NCI-H2029 (cell line): ENCODE results near the gene SIRT5.
A peak's percentile ranks its signal among the peaks of the same experiment; 100 is the strongest.

ENCODE experiments used
- DNase-seq: peaks from one replicate; lab custom pipeline; 2025; lab: John Stamatoyannopoulos, UW

SIRT5 gene

DNA sequence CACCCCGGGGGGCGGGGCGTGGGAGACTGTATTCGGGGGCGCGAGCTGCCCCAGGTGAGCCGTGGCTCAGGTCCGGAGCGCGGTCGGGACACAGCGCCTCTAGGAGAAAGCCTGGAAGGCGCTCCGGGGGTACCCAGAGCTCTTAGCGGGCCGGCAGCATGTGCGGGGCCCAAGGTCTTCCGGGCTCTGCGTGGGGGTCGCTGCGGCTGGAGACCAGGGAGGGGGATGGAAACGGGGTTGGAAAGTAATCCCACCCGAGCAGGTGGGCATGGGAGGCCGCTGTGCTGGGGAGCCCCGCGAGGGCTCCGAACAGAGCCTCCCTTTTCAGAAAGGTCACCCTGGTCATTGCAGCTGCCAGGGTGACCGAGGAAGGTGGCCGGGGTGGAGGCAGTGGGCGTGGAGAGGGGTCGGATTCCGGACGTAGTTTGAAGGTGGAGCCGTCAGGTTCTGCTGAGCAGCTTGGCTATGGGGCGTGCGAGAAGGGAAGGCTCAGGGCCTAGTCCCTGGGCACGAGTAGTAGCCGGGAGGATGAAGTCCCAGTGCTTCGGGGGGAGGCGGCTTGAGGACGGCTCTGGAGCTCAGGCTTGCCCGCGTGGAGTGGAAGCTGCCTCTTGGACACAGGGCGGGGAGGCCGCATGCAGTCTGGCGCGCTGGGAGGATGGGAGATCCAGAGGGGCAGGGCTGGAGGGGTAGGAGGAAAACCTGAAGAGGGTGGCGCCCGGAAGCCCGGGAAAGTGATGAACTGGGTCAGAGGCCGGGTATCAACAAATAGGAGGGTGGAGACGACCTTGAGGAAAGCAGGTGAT is at the start of gene SIRT5:
TSS of gene SIRT5 (plus strand) at position 31 of the 806 bp plus-strand sequence. CDS start 9,510 bp downstream, outside the sequence.
- DNase-seq, result peak; percentile 99

DNA sequence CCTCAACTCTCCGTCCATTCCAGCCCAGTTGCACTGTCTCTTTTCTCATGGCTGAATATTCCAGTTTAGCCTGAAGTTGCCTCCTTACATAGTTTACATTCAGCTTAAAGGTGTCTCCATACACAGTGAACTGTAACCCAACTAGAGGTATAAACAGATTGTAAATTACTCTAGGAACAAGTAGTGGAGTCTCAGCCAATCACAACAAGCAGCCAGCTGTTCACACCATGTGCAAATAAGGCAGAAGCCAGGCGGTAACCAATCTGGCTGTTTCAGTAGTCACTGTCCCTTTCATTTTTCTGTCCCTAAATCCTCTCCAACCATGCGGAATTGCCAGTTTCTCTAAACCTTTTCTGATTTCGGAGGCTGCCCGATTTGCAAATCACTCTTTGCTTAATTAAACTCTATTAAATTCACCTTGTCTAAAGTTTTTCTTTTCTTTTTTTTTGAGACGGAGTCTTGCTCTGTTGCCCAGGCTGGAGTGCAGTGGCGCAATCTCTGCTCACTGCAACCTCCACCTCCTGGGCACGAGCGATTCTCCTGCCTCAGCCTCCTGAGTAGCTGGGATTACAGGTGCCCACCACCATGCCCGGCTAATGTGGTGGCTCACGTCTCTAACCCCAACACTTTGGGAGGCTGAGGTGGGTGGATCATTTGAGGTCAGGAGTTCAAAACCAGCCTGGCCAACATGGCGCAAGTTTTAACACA is 49.4 kb upstream of the SIRT5 start:
- peak; percentile 24 for DNase-seq

DNA sequence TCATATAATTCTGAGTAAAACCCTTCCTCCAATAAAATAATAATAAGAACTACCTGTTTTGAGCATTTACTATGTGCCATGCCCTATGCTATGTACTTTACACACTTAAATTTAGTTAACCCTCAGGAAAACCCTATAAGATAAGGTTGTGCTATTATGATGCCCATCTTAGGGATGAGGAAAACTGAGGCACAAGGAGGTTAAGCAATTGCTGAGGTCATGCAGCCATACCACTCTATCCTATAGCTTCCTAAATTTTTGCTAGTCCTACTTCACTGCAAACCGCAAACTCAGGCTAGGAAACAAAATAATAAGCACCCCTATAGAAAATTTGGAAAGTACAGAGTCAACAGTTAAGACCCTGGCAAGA is 48.1 kb upstream of the SIRT5 start:
- DNase-seq, result no peak

DNA sequence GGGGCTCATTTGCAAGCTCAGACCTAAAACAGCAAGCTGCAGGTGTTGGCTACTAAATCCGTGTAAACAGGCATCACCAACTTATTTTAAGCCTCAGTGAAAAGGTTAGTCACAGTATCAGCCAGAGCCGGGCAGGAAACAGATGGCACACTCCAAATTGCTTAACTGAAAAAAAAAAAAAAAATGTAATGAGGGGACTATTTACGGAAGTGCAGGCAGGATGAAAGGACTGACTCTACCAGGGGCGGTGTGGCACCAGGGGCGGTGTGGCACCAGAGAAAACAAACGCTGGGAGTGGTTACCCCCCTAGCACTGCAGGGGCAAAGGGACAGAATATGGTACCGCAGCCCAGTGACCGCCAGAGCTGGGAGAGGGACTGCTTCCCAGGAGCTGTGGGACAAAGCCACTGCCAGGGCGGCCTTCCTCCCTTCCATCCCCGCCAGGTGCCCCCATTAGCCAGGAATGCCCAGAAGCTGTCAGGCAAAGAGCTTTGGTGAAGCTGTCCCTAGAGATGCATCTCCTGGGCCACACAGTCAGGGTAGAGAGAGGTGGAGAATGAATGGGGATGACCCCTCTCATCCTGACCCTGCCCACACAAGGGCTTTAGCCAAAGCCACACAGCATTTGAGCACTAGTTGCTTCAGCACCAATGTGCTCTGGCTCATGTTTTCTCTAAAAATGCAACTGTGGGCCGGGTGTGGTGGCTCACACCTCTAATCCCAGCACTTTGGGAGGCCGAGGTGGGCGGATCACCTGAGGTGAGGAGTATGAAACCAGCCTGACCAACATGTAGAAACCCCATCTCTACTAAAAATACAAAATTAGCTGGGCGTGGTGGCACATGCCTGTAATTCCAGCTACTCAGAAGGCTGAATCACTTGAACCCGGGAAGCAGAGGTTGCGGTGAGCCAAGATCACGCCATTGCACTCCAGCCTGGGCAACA is 47.4 kb upstream of the SIRT5 start:
- peak; percentile 87 for DNase-seq

DNA sequence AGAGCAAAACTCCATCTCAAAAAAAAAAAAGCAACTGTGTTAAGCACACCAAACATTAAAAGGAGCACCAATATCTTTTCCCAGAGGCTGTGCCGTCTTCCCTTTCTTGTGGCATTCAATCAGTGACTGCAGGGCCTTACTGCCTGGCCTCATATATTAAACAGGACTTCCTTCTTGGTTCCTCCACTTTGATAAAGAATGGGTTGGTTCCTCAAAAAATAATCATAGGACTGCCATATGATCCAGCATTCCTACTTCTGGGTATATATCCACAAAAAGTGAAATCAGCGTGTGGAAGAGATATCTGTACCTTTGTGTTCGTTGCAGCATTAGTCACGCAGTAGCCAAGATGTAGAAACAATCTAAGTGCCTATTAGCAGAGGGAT is 46.7 kb upstream of the SIRT5 start:
- no peak for DNase-seq

DNA sequence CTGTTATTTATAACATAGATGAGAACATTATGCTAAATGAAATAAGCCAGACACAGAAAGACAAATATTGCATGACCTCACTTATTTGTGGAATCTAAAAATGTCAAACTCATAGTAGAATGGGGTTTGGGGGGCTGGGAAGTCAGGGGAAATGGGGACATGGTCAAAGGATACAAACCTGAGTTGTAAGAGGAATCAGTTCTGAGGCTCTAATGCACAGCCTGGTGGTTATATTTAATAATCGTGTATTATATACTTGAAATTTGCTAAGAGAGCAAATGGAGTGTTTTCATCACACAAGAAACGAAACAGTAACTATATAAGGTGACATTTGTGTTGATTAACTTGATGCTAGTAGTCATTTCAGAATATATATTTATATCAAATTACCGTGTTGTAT is 46.2 kb upstream of the SIRT5 start:
- DNase-seq, result no peak

DNA sequence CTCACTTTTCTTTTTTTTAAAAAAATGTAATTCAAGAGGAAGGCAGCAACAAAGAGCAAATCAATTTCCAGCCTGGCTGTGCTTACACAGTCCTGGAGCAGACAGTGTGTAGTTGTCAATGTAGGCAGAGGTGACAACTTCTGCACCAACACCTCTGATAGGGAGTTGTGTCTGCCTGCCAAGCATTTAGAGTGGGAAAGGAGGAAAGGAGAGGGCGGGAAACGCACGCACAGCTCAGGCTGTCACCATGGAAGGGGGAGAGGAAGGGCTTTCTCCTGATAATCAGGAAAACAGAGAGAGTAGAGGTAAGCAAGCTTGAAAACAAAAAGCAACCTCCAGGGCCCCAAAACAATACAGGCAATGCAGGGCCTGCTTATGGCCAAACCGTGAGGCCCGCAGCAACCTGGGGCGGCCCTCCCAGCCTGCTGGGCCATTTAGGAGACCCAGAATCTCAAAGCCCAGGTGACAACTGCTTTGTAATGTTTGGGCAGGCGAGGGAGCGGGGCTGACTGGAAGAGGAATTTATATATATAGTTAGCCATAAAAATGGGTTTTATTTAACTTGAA is 45.5 kb upstream of the SIRT5 start:
- DNase-seq, result no peak

DNA sequence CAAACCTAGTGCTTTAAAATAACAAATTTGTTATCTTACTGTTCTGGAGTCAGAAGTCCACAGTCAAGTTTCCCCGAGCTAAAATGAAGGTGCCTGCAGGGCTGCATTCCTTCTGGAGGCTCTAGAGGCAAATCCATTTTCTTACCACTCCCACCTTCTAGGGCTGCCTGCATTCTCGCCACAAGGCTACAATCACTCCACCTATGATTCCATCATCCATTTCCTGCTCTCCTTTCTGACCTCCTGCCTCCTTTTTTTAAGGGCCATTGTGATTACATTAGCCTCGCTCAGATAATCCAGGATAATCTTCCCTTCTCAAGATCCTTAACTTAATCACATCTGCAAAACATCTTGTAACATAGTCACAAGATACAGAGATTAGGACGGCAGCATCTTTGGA is 42.4 kb upstream of the SIRT5 start:
- no peak for DNase-seq

DNA sequence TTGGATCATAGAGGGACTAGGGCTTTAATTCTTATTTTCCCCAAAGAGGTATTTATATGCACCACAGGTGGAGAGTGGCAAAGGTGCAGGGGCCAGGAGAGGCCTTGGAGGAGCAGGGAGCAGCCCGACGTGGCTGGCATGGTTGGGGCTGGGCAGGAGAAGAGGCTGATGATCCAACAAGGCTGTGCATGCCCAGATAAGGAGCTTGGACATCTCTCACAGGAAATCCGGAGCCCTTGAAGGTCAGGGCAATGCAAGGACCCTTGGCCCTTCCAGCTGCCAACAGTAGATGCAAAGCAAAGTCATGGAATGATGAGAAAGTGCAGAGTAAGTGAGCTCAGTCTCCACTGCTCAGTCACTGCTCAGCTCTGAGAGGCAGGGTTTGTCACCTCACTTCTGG is 39.9 kb upstream of the SIRT5 start:
- DNase-seq, result no peak

DNA sequence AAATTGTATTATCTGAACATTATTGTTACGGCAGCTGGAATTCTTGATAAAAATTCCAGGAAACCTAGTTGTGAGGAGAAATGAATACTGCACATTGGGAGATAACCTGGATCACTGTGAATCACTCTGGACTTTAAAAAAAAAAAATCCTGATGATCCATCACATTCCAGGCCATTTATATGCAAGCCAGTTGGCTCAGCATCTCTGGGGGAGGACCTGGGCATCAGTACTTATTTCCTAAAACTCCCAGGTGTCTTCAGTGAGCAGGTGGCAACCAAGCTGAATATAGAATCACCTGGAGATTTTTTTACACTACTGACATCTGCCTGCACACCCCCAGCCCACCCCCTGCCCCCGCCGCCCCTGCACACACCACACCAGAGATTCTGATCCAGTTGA is 39.1 kb upstream of the SIRT5 start:
- DNase-seq, result no peak

DNA sequence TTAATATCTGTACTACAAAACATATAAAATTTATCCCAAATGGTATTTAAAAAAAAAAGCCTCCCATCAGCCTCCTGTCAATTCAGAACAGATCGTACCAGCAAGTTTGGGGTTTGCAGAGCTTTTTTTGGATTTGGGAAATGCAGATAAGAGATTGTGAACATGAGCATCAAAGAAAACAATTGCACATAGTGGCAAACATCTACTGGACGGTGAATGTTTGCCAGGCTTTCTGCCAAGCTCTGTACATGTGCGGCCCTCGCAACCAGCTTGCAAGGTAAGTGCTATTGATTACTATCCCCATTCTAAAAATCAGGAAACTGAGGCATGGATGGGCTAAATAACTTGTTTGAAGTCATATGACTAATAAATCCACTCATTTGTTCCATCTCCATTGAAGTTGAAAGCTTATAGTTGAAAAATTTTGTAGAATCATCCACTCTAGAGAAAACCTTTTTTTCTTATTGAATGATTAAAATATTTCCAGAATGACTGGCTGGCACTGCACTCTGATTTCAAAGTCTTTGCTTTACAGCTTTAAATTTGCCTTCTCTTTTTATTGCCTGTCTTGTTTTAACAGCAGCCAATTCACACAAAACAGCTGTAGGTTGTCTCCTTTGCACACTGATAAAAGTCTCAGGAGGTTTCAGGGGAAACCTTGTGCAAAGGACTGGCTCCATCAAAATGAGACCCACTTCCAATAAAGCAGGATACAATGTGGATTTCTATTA is 37.4 kb upstream of the SIRT5 start:
- no peak for DNase-seq

DNA sequence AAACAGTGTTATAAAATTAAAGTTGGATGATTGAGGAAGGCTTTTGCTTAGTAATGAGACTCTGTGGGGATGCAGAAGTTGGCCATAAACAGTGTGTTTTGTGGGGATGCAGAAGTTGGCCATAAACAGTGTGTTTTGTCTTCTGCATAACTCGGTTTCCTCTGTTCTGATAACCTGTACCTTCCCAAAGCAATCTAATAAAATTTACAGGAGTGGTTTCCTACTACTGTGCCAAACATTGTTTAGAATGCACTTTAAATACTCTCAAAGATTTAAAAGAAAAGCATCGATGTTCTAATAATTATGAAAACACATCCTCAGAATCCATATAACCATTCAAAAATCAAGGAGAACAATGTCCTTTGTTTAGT is 36.9 kb upstream of the SIRT5 start:
- no peak for DNase-seq

DNA sequence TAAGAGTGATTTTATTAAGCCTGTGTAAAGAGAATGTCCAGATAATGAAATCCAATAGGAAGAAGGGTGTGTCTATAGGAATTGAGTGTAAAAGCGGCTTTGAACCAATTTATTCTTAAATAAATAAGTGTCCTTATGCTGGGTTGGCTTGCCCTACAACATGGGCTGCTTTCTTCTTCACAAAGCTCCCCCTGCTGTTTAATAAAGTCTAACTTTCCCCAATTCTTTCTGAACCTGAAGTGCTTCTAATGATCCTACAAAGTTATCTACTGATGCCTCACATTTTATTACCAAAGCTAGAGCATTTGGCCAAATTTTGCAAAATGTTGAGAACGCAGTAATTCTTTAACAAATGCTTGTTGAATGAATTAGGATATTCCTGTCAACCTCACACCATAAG is 36.3 kb upstream of the SIRT5 start:
- no peak for DNase-seq

DNA sequence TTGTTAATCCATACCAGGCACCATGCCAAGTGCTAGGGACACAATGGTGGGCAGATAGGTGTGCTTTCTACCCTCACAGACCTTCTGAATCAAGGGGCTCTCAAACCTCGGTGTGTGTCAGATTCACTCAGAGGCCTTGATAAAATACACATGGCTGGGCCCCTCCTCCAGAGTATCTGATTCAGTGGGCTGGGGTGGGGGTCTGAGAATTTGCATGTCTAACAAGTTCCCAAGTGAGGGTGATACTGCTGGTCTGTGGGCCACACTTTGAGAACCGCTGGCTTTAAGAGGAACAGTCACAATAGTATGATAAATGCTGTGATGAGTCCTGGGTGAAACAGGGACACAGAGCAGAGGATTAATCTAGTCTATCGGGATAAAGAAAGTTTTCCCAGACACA is 35.8 kb upstream of the SIRT5 start:
- no peak for DNase-seq

DNA sequence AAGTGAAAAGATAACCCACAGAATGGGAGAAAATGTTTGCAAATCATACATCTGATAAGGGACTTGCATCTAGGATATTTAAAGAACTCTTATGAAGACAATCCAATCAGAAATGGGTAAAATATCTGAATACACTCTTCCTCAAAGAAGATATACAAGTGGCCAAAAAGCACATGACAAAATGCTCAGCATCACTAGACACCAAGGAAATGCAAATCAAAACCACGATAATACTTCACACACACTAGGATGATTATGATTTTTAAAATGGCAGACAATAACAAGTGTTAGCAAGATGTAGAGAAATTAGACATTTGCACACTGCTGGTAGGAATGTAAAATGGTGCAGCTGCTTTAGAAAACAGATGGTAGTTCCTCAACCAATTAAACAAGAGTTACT is 34.8 kb upstream of the SIRT5 start:
- no peak for DNase-seq

DNA sequence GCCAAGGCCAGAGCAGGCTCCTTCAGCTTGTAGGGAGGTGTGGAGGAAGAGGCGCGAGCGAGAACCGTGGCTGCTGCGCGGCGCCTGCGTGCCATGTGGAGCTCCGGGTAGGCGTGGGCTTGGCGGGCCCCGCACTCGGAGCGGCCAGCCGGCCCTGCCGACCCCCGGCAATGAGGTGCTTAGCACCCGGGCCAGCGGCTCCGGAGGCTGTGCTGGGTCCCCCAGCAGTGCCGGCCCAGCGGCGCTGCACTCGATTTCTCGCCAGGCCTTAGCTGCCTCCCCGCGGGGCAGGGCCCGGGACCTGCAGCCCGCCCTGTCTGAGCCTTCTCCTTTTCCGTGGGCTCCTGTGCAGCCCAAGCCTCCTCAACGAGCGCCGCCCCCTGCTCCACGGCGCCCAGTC is 32.9 kb upstream of the SIRT5 start:
- DNase-seq, result no peak

DNA sequence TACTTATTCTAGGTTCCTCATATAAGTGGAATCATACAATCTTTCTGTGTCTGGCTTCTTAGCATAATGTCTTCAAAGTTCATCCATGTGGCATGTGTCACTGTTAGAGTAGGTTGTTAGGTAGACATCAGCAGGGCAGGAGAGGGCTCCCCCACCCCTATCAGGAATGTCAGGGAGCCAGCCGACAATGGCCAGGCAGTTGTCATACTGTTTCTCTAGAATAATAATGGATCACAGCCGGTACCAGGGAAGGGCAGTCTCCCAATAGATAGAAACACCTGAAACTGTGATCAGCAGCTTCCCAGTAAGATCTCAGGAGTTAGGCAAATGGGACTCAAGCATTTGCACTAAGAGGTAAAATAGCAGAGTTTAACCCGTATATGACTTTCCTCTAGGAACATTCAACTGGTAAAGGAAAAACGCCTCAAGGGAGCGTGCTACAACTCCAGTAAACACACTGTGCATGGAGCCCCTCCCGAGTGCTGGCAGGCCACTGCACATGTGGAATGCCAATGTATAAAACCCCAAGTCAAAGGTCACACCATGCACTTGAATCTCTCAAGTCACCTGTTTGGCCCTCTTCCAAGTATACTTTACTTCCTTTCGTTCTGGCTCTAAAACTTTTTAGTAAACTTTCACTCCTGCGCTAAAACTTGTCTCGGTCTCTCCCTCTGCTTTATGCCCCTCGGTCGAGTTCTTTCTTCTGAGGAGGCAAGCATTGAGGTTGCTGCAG is 29.8 kb upstream of the SIRT5 start:
- DNase-seq, result no peak

DNA sequence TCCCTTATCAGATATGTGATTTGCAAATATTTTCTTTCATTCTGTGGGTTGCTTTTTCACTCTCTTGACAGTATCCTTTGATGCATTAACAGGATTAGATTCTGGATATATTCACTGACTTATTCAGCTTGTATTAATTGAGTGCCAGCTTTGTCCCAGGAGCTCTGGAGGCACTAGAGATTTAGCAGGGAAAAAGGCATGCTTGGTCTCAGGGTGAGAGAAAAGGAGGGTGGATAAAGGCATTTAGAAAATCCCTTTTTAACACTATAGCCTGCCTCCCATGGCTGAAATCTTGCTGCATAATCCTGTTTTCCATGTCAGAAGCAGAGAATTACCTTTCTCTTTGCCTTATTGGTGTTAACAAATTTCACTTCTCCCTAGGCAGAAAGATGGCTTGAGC is 28.5 kb upstream of the SIRT5 start:
- no peak for DNase-seq

DNA sequence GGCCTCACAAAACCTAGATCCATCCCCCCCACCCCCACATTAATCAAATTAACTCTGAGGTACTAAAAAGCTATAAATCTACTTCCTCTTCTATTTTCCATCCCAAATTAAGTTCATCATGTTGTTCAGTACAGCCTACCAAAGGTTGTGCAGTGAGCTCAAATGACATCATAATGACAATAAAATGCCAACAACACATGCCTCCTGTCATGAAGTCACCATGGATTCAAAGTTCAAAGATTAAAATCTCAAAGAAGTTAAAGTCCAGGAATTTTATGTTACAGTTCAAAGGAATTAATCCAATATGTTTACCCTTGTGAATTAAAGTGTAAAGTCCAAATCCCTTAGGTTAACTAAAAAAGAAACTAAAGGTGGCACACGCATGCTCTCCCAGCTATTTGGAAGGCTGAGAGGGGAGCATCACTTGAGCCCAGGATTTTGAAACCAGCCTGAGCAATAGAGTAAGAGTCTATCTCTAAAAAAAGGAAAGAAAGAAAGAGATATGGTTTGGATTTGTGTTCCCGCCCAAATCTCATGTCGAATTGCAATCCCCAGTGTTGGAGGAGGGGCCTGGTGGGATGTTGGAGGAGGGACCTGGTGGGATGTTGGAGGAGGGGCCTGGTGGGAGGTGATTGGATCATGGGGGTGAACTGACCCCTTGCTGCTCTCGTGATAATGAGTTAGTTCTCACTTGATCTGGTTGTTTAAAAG is 25.7 kb upstream of the SIRT5 start:
- DNase-seq, result no peak

DNA sequence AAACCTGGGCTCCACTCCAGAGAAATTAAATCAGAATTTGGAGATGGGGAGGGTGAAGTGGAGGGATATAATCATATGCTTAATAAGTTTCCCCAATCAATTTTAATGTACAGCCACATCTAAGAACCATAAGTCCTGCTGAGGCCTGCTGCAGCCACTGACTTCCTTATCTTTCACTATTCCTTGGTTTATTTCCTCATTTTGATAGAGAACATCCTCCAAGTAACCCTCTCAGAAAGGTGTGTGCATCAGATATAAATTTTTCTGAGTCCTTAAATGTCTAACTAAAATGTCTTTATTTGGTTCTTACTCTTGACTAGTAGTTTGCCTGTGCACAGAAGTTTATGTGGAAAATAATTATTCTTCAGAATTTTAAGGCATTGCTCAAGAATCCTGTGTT is 23.7 kb upstream of the SIRT5 start:
- DNase-seq, result no peak
